ENCODE results near the gene JPT1. TPM values are rescaled to one million over a fixed set of nuclear protein-coding genes. Genes with fewer than 3 reads are reported as not detected.
A peak's percentile ranks its signal among the peaks of the same experiment; 100 is the strongest.

Gene JPT1
- total RNA-seq, 5 donors from 2014 or later (not counting 1 experiment from before 2014, with no cell fraction given): 28.3 to 55.8 (median 45.4) TPM

DNA sequence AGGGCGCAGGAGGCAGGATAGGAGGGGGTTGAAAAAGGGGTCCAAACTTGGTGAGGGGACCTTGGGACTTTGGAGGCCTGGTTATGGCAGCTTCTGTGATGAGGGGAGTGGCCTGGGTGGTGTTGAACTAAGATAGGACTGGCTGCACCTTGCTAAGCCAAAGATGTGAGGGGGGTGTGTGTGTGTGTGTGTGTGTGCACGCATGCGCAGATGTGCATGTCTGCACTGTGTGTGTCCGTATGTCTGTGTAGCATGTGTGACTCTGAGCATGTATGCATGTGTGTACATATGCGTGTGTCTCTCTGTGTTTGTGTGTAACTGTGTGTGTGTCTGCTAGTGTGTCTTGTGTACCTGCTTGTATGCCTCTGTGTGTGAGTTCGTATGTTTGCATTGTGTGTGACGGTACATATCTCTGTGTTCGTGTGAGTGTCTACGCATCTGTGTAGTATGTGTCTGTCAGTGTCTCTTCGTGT, 62.4 kb downstream of the JPT1 start:
- H3K4me3 Mint-ChIP-seq: no peak overlapping the region
- ChIA-PET CTCF (no interaction called here), POLR2A (no interaction called here)
- peaks cover 10 to 40% of the 10 kb centered on the region in 2 experiments for H3K4me1 ChIP-seq (ENCODE audit: control insufficient read depth in 1 of 2, extremely low read depth in 1 of 2, insufficient read depth in 2 of 2, low read length in 2 of 2)
- H3K4me1 Mint-ChIP-seq: peaks cover 40 to 56% (median 41%) of the 10 kb centered on the region in 3 donors
- WGBS (ENCODE audit: insufficient coverage): 96% methylated on average over 9 of the region's 10 CpGs
- H3K27me3 Mint-ChIP-seq: no peaks in the 10 kb centered on the region
- no peaks in the 10 kb centered on the region for H3K9me3 Mint-ChIP-seq
- H3K36me3 Mint-ChIP-seq: no peaks in the 10 kb centered on the region
- H3K27me3 ChIP-seq (replicated peaks in 1 of 2; ENCODE audit: control insufficient read depth in 2 of 2, extremely low read depth in 1 of 2, insufficient read depth in 2 of 2, low read length in 1 of 2): no peaks in the 10 kb centered on the region
- H3K27ac Mint-ChIP-seq: peak overlapping the region; percentile 37 to 54
- H3K36me3 ChIP-seq (ENCODE audit: control insufficient read depth in 2 of 2, extremely low read depth in 1 of 2, insufficient read depth in 1 of 2, low read length in 1 of 2): no peaks in the 10 kb centered on the region
- ATAC-seq (replicated peaks in 1 of 4) (no peak), DNase-seq (no peak)
- H3K4me3 ChIP-seq (ENCODE audit: control insufficient read depth in 1 of 2, extremely low read depth in 1 of 2, low read length in 1 of 2): no peak overlapping the region
- no peak overlapping the region for H3K27ac ChIP-seq (ENCODE audit: low read length)
- no peaks in the 10 kb centered on the region for H3K9me3 ChIP-seq

DNA sequence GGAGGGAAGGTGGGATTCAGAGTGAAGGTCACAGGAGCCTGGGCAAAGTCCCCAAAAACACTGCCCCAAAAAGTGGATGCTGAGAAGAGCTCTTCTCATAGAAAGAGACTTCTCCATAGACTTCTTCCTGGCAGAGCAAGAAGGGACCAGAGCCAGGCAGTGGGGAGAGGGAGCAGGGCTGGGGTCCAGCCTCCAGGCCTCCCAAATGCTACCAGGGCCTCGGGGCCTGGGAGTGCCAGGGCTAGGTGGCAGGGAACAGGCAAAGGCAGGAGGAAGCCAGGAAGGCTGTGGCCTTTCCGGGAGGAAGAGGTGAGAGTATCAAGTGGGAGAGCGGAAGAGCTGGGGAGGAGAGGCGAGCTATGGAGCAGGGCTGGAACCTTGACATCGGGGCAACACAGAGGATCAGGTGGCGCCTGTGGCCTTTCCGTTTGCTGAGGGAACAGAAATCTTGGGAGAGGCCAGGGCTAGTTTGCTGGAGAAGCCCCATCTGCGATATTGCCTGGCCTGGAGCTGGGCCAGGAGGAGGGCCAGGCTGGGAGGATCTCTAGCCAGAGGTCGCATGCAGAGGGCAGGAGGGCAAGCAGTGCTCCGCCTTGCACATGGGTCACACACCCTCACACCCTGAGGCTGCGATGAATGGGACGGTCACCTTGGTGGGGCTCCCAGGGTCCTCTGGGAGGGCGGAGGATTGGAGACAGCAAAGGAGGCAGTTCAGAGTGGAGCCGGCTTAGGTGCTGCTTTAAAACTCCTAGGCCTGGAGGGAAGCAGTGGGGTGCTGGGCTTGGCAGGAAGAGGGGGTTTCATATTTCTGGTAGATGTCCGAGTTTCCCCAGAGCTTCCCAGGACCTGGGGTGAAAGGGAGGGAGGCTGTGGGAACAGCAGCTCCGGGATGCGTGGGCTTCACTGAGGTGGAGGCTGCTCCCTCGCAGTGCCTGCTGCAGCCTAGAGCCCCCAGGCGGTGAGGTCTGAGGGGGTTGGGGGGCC, 63.1 kb downstream of the JPT1 start:
- no peak for DNase-seq
- Histone ChIP-seq H3K36me3 (ENCODE audit: control insufficient read depth in 2 of 2, extremely low read depth in 1 of 2, insufficient read depth in 1 of 2, low read length in 1 of 2) (no peaks in the 10 kb centered on the region), H3K9me3 (no peaks in the 10 kb centered on the region), H3K4me3 (ENCODE audit: control insufficient read depth in 1 of 2, extremely low read depth in 1 of 2, low read length in 1 of 2) (no peak overlapping the region), H3K4me1 (ENCODE audit: control insufficient read depth in 1 of 2, extremely low read depth in 1 of 2, insufficient read depth in 2 of 2, low read length in 2 of 2) (peaks cover 10 to 42% of the 10 kb centered on the region in 2 experiments), H3K27ac (ENCODE audit: low read length) (no peak overlapping the region), H3K27me3 (replicated peaks in 1 of 2; ENCODE audit: control insufficient read depth in 2 of 2, extremely low read depth in 1 of 2, insufficient read depth in 2 of 2, low read length in 1 of 2) (no peaks in the 10 kb centered on the region)
- Mint-ChIP-seq H3K9me3 (no peaks in the 10 kb centered on the region), H3K4me1 (peaks cover 46 to 62% (median 46%) of the 10 kb centered on the region in 3 donors), H3K36me3 (no peaks in the 10 kb centered on the region), H3K4me3 (peak overlapping the region in 1 of 3 donors; percentile 42), H3K27ac (peak overlapping the region; percentile 36 to 54), H3K27me3 (no peaks in the 10 kb centered on the region)
- ChIA-PET POLR2A (interaction anchor here in 1 of 2 donors (0.5 kb wide), 1 partner anchor 32 kb away, joined by 5 read pairs; no protein-coding TSS in a partner anchor), CTCF (interaction anchor here in 1 of 2 donors (0.7 kb wide), 1 partner anchor 32 kb away, joined by 3 read pairs; no protein-coding TSS in a partner anchor)
- no peak for ATAC-seq (replicated peaks in 1 of 4)
- WGBS (ENCODE audit: insufficient coverage): 90% methylated on average over 13 of the region's 19 CpGs

DNA sequence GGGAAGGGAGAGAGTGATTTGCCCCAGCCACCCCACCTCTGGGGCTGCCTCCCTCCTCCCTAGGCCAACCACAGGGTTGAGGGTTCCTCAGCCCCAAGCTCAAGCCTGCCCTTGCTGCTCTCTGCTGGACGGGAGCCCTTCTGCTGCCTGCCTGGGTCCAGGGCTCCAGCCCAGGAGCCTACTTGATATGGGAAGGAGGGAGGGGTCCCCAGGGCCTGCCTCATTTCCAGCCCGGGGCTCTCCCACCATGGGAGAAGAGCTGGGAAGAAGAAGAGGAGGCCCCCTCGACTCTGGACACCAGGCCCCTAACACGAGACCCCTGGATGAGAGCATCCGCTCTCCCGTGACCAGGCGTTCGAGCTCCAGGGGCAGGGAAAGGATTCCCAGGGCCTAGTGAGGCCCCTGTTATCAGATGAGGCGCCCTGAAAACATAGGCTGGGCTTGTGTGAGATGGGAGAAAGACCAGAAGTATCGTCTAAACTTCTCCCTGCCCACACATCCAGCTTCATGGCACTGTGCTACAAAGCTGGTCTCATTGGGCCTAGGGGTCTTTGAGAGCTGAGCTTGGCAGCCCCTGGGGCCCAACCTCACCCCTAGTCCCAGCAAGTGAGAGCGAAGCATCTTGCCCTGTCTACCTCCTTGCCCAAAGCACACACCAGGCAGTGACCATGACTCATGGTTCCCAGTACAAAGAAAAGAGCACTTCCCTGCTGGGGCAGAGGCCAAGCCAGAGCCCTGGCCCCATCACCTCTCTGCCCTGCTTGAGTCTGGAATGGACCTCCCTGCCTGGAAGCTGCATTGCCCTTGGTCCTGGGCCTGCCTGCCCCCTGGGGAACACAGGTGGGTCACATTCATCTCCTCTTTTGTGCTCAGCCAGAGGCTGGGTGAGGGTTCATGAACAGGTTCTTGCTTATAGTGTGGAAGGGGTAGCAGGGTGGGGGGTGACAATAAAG, 65.6 kb downstream of the JPT1 start:
- Mint-ChIP-seq H3K9me3 (no peaks in the 10 kb centered on the region), H3K4me1 (peaks cover 55 to 76% (median 57%) of the 10 kb centered on the region in 3 donors), H3K27me3 (no peaks in the 10 kb centered on the region), H3K27ac (peak overlapping the region; percentile 81 to 91), H3K4me3 (peak overlapping the region; percentile 79 to 81 (median 80)), H3K36me3 (no peaks in the 10 kb centered on the region)
- WGBS (ENCODE audit: insufficient coverage): 100% methylated on average over 1 of the region's 11 CpGs
- H3K4me3 ChIP-seq (ENCODE audit: control insufficient read depth in 1 of 2, extremely low read depth in 1 of 2, low read length in 1 of 2): peak overlapping the region; percentile 61 to 70
- H3K27ac ChIP-seq (ENCODE audit: low read length): peak overlapping the region; percentile 47
- ChIA-PET CTCF (interaction anchor here in 1 of 2 donors (0.7 kb wide), 1 partner anchor 114 kb away, joined by 15 read pairs; no protein-coding TSS in a partner anchor), POLR2A (interaction anchor here in 1 of 2 donors (0.6 kb wide), 1 partner anchor 242 kb away, joined by 7 read pairs; no protein-coding TSS in a partner anchor)
- H3K4me1 ChIP-seq (ENCODE audit: control insufficient read depth in 1 of 2, extremely low read depth in 1 of 2, insufficient read depth in 2 of 2, low read length in 2 of 2): peaks cover 14 to 49% of the 10 kb centered on the region in 2 experiments
- ATAC-seq (replicated peaks in 1 of 4) (peak in 1 of 4 experiments; percentile 4), DNase-seq (no peak)
- no peaks in the 10 kb centered on the region for H3K36me3 ChIP-seq (ENCODE audit: control insufficient read depth in 2 of 2, extremely low read depth in 1 of 2, insufficient read depth in 1 of 2, low read length in 1 of 2)
- H3K27me3 ChIP-seq (replicated peaks in 1 of 2; ENCODE audit: control insufficient read depth in 2 of 2, extremely low read depth in 1 of 2, insufficient read depth in 2 of 2, low read length in 1 of 2): no peaks in the 10 kb centered on the region
- H3K9me3 ChIP-seq: no peaks in the 10 kb centered on the region

DNA sequence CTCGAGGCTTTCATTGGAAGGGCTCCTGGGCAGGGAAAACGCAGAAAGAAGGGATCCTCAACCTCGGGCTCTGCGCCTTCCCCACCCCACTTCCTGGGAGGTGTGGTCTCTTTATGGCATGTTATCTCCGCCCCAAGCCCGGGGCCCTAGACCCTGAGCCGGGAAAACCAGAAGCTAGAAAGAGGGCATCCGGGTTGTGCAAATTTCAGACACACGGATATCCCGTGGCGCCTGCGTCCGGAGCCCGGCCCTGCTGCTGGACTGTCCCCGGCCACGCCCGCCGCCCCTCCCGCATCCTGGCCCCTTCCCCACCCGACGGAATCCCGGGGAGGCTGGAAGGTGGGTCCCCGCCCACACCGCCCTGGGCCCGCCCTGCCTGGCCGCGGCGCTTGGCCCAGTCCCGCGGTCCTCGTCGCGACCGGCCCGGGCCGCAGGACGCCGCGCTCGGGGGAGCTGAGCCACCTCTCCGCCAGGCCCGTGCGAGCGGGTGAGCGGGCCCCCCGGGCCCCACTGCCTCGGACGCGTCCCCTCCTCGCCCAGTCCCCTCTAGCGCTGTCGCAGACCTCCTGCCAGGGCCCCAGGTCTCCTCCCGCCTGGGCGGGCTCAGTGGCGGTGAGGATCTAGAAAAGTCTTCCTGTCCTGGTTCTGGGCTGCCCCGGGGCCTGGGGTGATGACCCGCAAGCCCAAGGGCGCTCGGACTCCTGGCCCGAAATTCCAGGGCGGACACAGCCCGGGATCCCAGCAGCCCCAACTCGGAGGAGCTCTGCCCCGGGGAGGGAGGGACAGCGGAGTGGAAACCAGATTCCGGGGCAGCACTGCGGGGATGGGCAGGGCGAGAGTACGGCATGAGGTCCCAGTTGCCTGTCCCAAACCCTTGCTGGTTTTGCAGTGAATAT, 66.5 kb downstream of the JPT1 start, which contains the start of gene SLC16A5:
SLC16A5 (plus strand) TSS at position 397 of the 896 bp plus-strand sequence. CDS start 5,683 bp downstream, outside the sequence.
- Histone ChIP-seq H3K36me3 (ENCODE audit: control insufficient read depth in 2 of 2, extremely low read depth in 1 of 2, insufficient read depth in 1 of 2, low read length in 1 of 2) (no peaks in the 10 kb centered on the region), H3K27ac (ENCODE audit: low read length) (peak within 1 kb of the TSS; percentile 52), H3K9me3 (no peaks in the 10 kb centered on the region), H3K27me3 (replicated peaks in 1 of 2; ENCODE audit: control insufficient read depth in 2 of 2, extremely low read depth in 1 of 2, insufficient read depth in 2 of 2, low read length in 1 of 2) (no peaks in the 10 kb centered on the region), H3K4me1 (ENCODE audit: control insufficient read depth in 1 of 2, extremely low read depth in 1 of 2, insufficient read depth in 2 of 2, low read length in 2 of 2) (peaks cover 15 to 51% of the 10 kb centered on the region in 2 experiments), H3K4me3 (ENCODE audit: control insufficient read depth in 1 of 2, extremely low read depth in 1 of 2, low read length in 1 of 2) (peak within 1 kb of the TSS; percentile 61 to 70)
- DNase-seq (peak in 27 of 35 experiments; percentile 18 to 68 (median 35)), ATAC-seq (replicated peaks in 1 of 4) (peak; percentile 74 to 83 (median 80))
- peak within 1 kb of the TSS; percentile 80 to 83 (median 81) for H3K4me3 Mint-ChIP-seq
- no peaks in the 10 kb centered on the region for H3K27me3 Mint-ChIP-seq
- H3K9me3 Mint-ChIP-seq: no peaks in the 10 kb centered on the region
- CTCF ChIA-PET: interaction anchor here in 1 of 2 donors (0.5 to 1.7 kb wide), 2 partner anchors 126 to 235 kb away, joined by 4 to 6 read pairs; no protein-coding TSS in a partner anchor
- H3K36me3 Mint-ChIP-seq: no peaks in the 10 kb centered on the region
- peak within 1 kb of the TSS; percentile 82 to 91 for H3K27ac Mint-ChIP-seq
- POLR2A ChIA-PET: no interaction called here
- peaks cover 56 to 77% (median 59%) of the 10 kb centered on the region in 3 donors for H3K4me1 Mint-ChIP-seq
- 3% methylated on average over 59 of the region's 69 CpGs for WGBS (ENCODE audit: insufficient coverage)

DNA sequence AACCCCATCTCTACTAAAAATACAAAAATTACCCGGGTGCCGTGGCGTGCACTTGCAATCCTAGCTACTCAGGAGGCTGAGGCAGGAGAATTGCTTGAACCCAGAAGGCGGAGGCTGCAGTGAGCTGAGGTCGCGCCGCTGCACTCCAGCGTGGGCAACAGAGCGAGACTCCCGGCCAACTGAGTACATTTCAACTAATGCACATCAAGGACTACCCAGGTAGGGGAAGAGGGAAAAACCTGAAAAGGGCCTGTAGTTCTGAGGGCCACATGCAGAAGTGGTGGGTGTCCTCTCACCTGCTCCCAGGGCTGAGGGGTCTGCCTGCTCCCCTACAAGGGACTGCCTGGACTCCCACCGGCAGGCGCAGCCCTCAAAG, 67.1 kb downstream of the JPT1 start:
- H3K27me3 Mint-ChIP-seq: no peaks in the 10 kb centered on the region
- Histone ChIP-seq H3K9me3 (no peaks in the 10 kb centered on the region), H3K27ac (ENCODE audit: low read length) (peak overlapping the region; percentile 52), H3K4me3 (ENCODE audit: control insufficient read depth in 1 of 2, extremely low read depth in 1 of 2, low read length in 1 of 2) (peak overlapping the region in 1 of 2 donors; percentile 61), H3K27me3 (replicated peaks in 1 of 2; ENCODE audit: control insufficient read depth in 2 of 2, extremely low read depth in 1 of 2, insufficient read depth in 2 of 2, low read length in 1 of 2) (no peaks in the 10 kb centered on the region), H3K36me3 (ENCODE audit: control insufficient read depth in 2 of 2, extremely low read depth in 1 of 2, insufficient read depth in 1 of 2, low read length in 1 of 2) (no peaks in the 10 kb centered on the region), H3K4me1 (ENCODE audit: control insufficient read depth in 1 of 2, extremely low read depth in 1 of 2, insufficient read depth in 2 of 2, low read length in 2 of 2) (peaks cover 15 to 51% of the 10 kb centered on the region in 2 experiments)
- CTCF ChIA-PET: interaction anchor here in 1 of 2 donors (0.5 to 1.7 kb wide), 2 partner anchors 125 to 235 kb away, joined by 4 to 6 read pairs; no protein-coding TSS in a partner anchor
- POLR2A ChIA-PET: no interaction called here
- ATAC-seq (replicated peaks in 1 of 4): peak in 3 of 4 experiments; percentile 4 to 6 (median 5)
- H3K4me1 Mint-ChIP-seq: peaks cover 56 to 76% (median 61%) of the 10 kb centered on the region in 3 donors
- peak overlapping the region; percentile 82 to 90 for H3K27ac Mint-ChIP-seq
- peak overlapping the region; percentile 78 to 83 (median 81) for H3K4me3 Mint-ChIP-seq
- no peaks in the 10 kb centered on the region for H3K9me3 Mint-ChIP-seq
- 85% methylated on average over 3 of the region's 12 CpGs for WGBS (ENCODE audit: insufficient coverage)
- no peak for DNase-seq
- no peaks in the 10 kb centered on the region for H3K36me3 Mint-ChIP-seq
